HG03175 (cell line): ENCODE measurements around the gene PSG3.
"Not testable (repeated sequence)": the region's sequence is repeated elsewhere in the genome, so short reads cannot be mapped to it uniquely, and the experiment has no call there.

Source experiments
- ATAC-seq: cut with Tn5 transposase; IDR thresholded peaks from one replicate; pipeline ENCODE4 v1.9.1; 2021; ENCODE audit warnings: mild to moderate bottlenecking, moderate library complexity; ENCODE audit not compliant: unreplicated experiment

The PSG3 gene

DNA sequence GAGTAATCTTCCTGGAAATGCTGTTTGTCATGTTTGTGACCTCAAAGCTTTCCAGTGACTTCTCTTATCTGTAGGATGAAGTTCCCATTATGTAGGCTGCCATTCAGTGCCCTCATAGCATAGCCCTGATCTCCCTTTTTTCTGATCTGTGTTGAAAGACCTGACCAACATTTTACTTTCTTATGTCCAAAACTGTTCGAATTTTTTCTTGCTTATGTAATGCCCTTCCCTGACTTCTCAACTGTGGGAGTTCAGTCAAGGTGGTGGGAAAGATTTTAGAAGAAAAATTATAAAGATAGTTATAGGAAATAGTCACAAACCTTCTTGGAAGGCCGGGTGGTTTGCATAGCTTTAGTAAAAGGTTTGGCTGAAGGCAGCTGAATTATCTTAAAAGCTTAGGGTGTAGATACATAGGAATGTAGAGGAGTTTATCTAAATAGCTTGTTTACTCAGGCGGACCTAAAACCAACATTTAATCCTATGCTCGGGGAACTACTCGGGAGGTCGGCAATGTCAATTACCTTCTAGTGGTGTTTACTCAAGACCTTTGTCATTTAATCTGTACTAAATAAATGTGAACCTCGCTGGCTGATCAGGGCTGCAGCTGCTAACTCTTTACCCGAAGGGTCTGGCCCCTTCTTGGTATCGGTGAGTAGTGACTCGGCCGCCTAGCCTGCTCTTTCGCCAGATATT, 44.3 kb downstream of the PSG3 start:
- no peak for ATAC-seq

GRCh38 chr19:42693760-42694350, 46.4 kb downstream of the PSG3 start:
- ATAC-seq: no peak

DNA sequence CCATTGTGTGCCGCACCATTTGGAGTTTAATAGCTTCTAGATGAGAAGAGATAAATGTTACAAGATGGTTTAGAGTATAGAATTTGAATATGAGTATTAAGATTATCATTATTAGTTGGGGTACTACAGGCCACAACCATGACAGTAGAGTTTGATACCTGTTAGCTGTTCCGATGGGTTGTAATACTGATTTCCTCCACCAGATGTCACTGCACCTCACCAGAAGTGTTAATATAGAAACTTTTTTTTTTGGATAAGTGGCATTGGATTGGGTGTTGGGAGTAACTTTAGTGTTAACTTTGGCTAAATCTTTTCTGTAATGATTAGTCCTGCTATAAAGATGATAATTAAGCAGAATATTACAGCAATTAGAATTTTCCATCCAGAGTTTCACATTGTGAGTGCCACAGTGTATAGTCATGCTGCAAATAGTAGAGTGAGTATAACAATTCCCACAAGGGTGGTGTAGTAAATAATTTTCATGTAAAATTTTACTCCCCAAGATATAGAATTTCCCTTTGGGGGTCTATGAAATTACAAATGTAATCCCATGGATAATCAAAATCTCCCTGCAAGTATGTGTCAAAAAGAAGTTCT, 56.3 kb downstream of the PSG3 start:
- ATAC-seq: no peak

- ATAC-seq: not testable (repeated sequence)
Measured at GRCh38 chr19:42676326-42676725, 64.0 kb downstream of the PSG3 start.

DNA sequence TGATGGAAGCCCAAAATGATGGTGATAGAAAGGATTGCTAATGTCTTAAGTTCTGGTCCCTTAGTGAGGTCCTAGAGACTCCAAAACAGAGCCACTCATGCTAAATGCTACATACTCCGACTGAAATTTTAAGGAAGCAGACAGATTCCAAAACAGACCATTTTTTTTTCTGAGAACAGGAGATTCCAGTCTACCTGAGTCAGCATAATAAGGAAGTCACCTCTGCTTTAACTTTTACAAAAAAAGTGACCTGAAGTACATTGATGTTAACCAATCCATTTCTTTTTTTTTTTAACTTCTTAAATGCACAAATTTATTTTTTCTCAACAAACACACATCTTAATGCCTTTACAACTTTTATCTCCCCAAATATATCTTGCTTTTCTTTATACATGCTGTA, 65.7 kb downstream of the PSG3 start:
- ATAC-seq: not testable (repeated sequence)
